GM19238 (cell line): ENCODE results near the gene CBX4.
A peak's percentile ranks its signal among the peaks of the same experiment; 100 is the strongest.

Source experiments
- DNase-seq: peaks from one replicate; pipeline ENCODE4 v3.0.0; 2011; ENCODE audit warnings: low spot score; ENCODE audit not compliant: insufficient read length

The CBX4 gene

DNA sequence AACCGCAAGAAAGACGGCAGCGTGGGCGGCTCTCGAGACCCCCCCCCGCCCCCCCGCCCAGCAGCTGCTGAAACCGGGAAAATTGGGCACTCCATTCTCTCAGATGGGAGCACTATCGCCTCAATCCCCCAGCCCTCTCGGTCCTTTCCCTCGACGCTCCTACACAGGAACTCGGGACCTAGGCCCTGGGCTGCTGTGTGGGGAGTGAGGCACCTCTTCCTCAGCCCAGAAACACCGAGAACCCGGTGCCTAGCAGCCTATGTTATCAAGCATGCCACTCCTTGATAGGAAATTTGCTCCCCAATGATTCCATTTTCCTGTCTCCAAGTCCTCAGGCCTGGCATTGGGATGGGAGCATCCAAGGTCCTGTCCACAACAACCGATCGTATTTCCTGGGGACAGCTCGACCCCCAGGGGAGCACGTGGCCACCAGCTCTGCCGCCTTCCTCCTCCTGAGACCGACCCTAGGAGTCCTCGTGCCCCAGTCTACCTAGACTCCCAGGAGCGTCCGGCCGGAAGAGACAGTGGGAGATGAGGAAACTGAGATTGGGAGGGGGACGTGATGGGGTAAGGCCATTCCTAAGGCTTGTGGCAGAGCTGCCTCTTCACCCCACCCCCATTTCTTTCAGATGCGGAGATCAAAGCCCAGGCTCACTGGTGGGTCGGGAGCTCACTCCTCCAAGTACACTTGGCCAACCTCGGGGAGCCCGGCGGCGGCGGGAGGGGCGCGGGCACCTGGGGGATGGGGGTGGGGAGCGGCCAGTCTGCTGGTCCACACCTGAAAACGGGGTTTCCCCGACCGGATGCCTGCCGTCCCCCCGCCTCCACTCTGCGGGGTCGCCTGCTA is 24.9 kb downstream of the CBX4 start:
- no peak for DNase-seq

DNA sequence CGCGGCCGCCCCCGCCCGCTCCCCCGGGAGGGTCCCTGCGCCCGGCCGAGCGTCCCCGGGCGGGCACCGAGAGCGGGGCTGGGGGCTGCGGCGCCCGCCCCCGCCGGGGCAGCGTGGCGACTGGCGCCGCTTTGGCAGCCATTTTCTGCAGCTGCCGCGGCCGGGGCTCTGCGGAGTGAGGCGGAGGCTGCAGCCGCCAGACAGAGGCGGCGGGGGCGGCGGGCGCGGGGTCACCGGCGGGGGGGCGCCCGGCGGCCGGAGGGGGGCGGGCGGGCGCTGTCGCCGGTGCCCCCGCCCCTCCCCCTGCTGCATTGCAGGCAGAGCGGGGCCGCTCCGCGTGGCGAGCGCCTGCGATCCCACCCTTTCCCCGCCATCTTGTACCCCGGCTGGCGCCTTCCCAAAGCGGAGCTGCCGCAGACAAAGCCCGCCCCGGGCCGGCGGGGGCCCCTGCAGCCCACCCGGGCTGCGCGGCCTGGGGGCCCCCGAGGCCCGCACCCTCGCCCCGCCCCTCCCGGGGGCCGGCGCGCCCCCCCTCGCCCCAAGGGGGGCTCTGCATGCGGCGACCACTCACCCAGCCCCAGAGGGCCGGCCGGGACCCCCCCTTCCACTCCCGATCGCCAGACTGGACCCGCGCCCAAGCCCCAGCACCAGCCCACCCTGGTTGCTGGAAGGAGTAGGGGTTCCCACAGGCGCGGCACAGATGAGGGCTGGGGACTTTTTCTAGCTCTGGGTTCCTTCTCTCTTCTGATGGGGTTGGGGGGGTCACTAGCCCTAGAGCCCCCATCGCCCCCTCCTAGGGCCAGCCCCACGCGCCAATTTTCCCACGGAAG is 25.7 kb downstream of the CBX4 start:
- no peak for DNase-seq

DNA sequence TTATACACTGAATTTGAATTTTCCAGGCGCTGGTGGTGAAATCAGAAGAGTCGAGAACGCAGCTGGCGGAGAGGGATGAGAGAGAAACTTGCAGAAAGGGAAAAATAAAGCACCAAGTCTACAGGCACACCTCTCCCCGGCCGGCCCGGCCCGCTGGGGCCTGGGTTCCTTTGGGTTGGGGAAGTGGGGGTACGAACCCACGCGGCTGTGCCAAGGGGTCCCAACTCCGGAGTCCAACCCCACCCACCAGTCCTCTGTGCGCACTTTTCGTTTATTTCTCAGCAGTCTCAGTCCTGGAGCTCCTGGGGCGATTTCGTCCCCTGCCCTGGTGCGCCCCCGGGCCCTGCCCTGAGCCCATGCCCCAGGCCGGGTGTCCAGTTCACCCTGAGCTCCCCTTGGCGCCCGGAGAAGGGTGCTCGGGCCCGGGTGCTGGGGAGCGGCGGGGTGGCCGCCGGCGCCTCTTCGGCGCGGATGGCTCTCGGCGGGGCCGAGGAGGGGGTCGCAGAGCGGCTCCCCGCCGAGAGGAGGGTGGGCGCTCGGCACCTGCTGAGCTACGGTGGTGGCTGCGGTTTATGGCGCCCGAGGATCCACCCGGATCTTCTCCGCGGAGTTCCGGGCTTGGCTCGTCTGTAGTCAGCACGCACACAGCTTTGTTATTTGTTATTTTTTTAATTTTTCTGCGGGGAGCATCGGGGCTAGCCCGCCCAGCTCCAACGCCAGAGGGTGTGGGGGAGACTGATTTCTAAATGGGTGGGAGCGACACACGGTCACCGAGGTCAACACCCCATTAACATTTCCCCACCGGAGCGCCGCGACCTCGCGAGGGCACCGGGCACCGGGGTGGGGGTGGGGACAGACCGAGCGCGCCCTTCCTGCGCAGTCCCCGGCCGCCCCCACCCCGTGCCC is 26.6 kb downstream of the CBX4 start:
- no peak for DNase-seq

DNA sequence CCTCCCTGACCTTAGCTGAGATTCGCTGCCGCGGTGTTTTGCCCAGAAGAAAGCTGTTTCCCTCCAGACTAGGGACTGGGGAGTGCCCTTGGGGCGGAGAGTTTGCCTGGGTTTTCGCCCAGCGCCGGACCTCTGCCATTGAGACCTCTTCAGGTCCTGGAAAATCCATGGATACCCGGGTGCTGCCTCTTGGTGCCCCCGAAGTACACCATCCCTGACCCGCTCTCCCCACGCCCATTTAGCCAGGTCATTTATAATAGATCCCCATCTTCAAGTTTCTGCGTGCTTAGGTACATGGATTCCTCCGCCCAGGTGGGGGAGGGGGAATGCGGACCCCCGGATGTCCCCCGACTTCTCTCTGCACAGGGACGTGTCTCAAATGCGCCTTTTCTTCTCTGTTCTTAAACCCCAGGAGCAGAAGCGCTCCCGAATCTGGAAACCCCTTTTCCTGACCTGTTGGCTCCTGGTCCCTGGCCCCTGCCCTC is 27.3 kb downstream of the CBX4 start:
- DNase-seq: no peak

DNA sequence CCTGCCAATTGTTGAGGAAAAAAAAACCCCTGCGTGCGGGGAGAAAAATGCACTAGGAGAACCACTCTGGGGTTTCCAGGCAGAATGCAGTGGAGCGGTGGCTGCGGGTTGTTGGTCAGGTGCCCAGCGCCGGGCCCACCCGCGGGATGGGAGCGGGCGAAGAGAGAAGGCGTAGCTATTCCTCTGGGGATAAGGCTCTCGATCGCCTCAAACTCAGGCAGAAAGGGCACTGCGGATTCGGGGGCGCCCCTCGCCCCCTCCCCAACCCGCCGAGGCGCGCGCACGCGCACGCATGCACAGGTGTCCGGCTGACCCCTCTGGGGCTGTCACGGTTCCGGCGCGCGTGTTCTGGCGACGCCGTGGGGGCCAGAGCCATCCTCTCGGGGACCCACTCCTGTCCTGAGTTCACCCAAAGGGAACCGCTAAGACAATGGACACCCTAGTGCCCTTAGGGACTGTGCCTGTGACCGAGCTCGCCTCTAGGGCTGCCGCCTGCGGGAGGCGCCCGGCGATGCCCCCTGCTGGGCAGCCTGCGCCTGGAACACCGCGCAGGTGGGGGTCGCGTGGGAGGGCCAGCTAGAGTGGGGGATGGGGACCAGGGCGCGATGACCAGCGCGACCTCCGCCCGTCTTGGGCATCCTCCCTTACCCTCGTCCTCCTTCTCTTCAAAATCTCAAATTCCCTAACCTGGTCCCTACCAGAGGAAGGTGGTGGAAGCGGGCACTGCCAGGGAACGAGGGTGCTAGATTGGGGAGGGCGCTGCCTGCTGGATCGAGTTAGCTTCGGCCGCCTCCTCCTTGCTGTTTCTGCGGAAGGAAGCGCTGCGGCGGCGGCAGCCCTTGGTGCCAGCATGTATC is 28.0 kb downstream of the CBX4 start:
- DNase-seq: no peak

DNA sequence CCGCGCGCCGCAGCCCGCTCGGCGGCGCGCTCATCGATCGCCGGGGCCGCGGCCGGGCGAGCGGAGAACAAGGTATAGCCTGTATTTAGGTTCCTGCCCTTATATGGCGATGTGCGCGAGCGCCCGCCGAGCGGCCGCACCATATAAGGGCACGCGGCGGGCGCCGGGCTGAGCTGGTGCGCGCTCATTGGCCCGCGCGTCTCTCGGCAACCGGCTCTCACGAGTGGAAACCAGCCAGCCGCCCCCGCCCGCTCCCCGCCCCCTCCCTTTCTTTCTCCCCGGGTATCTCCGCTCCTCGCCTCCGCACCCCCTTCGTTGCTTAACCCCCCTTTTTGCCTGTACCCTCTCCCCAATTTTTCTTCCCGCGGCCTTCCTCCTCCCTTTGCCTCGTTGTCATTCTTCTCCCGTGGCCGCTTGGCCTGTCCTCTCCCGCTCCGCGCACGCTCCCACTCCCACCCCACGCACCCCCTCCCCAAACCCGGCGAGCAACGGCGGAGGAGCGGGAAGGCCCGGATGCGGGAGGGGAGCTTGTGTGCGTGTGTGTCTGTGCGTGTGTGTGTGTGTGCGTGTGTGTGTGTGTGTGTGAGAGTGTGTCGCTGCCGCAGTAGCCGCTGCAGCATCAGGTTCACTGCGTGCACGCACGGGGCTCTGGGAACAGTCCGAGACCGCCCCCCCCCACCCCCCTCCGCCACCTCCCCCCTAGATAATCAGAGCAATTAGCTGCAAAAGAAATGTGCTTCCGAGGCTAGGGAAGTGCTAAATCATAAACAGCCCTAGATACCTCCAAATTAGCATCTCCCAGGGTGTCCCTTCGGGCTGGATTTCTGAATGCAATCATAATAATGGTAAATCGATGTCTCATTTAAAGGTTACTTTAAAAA is 28.9 kb downstream of the CBX4 start:
- peak; percentile 85 for DNase-seq

DNA sequence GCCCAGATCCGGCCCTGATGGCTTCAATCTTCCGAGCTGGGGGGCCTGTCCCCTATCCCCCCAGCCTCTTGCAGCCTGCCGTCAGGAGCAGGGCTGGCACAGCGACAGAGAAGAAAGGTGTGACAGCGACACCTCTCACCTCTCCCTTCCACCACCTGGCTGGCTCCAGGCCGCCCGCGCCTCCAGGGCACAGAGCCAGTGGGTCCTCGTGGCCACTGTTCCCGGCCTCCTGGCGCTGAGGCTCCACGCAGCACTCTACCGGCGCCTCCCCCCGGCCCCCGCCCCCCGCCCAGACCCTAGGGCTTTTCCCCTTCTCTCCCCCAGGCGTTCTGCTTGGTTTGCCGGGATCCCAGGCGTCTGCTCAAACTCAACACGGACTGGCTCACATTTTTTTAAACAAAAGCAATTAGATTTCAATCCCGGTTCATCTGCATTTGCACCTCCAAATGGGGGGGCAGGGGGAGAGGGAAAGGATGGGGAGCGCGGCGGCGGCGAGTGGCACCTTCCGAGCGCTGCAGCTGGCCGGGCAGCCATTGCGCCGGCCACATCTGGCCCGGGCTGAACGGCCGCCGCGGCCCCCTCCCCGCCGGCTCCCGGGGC is 29.6 kb downstream of the CBX4 start:
- DNase-seq: no peak

DNA sequence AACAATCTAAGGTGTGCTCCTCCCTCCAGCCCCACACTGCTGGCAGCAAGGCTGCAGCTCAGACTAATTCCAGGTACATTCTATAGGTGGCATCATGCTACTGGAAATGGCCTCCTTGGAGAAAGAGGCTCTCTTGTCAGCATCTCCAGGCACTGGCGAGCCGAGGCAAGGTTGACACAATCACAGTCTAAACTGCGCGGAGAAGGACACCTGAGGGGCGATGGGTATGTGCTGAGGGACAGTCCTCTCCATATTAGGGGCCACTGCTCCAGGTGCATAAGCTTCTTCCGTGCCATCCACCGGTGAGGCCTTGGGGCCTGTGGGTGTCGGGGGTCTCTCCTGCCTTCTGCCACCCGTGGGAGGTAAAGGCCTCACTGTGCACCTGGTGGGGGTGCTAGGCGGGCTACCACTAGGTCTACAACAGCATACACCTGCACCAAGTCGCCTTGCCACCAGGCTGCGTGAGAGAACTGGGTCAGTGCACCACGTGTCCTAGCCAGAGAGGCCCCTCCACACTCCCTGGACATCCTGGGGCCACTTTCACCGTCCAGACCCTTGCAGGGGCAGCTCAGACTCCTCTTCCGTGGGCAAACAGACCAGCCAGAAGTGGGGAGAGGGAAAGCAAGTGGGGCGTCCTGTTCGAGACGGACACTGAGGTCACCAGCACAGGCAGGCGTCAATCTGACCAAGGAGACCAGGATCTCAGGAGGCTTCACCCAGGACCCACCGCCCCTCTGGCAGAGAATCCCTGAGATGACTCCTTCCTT is 30.3 kb downstream of the CBX4 start:
- no peak for DNase-seq

DNA sequence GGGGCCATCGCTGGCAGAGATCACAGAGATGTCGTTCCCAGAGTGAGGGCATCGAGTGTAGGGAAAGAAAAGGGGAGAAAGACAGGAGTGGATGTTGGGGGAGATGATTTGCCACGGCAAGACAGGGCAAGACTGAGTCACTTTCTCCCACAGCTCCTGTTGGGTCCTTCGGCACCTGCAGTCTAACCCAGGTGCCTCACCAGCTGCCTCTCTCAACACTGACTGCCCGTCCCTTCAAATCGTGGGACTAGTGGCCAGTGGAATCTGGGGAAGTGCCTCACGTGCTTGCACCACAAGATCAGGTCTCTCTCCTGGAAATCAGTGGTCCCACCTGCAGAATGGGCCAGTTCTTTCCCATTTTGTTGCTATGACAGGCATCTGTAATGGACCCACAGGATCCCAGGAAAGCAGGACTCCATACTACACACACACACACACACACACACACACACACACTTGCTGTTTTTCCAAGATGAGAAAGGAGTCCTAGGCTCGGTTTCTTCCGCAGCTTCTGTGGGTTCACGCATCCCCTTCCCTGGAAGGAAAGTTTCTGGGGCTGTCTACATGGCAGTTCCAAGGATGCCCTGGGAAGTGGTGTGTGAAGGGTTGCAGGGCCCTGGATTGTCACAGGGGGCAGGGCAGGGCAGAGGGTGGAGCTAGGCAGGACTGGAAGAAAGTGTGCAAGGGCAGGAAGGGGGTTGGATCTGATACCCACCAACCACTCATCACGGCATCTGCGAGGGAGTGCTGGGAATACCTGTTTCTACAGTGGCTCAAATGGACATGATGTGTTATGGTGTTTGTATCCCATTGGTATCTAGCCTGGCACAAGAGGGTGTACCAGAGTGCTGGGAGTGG is 32.1 kb downstream of the CBX4 start:
- no peak for DNase-seq

DNA sequence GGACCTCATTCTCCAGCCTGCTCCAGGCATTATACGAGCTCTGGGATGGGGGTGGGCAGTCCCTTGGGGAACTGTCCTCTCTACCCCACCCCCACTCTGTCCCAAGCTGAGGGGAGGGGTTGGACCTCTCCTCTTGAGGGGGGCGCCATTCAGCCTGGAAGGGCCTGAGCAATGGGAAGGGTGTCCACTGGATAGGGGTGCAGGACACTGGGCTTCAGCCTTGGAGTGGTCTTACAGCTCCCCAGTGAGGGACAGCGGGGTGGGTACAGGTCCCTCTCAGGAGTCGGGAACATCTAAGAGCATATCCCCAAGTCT is 32.8 kb downstream of the CBX4 start:
- no peak for DNase-seq

DNA sequence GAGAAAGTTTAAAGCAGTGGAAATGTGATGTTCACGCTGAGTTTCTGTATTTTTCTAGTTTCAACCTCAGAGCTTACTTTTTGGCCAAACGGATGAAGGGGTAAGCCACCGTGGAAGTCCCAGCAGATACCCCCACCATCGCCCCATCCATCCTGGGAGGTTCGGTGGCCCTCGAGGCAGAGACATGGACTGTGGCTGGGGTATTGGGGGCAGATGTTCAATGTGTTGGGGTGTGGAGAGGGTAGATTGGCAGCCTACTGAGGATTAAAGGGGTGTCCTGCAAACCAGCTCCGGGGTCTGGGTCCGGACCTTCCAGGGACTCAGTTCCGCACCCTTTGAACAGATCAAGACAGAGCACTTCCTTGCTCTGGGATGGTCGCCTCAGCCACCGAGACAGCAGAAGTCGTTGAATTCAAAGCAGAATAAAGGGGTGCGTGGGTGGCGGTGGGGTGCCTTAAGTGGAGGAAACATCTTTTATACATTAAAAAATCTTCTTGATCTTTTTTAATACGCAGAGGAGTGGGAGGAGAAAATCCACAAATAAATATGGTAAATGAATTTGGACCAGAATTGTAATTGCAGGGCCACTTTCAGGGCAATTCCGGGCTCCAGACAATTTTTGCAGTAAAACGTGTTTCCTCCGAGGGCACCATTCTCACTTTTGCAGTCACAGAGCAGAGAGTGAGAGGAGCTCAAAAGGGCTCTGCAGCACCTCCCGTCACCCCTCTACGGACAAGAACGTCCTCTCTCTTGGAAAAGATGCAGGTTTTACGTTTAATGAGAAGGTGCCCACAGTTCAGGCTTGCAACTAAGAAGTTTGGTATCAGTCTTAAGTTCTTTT is 34.2 kb downstream of the CBX4 start:
- DNase-seq: no peak

DNA sequence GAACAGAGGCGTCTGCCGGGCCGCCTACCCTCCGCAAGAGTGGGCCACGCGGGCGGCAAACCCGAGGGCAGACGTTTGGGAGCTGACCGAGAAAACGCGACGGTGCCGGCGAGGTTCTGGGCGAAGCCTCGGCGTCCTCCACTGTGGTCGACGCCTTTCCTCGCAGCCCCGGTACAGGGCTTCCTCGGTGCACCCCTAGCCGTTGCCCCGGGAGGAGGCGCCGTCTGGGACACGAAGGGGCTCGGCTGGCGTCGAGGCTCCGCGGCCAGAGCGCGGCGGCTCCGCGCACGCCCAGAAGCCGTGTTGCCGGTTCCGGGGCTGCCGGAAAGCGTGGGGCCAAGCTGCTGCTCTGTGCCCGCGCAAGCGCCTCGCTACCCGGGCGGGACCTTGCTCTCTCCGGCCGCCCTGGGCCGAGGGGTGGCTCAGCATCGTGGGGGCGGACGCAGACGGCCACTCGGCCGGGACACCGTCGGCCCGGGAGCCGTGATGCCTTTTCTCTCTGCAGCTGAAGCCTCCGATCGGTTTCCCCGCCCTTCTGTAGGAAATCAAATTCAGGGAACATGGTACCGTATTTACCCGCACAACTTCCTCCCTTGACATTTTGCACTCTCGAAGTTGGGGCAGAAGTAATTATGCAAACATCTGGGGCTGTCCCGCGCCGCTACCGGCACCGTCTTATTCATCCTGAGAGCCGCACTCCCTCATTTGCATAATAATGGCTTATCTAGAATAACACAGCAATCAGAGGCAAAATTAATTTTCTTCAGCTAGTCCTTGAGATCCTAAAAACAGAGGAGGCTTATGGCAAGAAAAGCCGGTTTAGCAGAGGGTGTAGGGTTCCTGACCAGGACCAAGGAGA is 35.0 kb downstream of the CBX4 start:
- peak; percentile 70 for DNase-seq

DNA sequence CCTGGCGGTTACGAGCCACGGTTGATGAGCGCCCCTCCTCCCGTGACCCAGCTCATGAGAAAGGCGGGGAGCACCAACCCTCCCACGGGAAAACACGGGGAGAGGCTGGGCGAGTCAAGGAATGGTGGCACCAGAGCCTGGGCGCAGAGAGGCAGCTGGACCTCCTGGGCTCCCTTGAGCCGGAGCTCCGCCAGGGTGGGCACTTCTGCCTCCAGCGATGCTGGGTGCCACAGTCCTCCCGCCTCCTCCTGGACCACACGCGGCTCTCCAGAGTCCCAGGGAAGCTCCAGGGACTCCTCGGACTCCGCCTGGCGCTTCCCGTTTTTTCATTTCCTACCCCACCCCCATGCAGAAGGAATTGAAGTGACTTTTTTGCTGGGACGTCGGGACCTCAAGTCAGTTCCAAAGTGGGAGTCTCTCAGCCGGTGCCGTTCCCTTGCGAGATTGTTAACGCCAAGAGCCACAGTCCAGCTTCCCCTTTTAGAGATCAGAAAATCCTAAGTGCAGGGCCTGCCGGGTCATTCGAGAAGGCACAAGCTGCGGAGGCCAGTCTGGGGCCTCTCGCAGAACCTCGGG is 35.7 kb downstream of the CBX4 start:
- DNase-seq: no peak

DNA sequence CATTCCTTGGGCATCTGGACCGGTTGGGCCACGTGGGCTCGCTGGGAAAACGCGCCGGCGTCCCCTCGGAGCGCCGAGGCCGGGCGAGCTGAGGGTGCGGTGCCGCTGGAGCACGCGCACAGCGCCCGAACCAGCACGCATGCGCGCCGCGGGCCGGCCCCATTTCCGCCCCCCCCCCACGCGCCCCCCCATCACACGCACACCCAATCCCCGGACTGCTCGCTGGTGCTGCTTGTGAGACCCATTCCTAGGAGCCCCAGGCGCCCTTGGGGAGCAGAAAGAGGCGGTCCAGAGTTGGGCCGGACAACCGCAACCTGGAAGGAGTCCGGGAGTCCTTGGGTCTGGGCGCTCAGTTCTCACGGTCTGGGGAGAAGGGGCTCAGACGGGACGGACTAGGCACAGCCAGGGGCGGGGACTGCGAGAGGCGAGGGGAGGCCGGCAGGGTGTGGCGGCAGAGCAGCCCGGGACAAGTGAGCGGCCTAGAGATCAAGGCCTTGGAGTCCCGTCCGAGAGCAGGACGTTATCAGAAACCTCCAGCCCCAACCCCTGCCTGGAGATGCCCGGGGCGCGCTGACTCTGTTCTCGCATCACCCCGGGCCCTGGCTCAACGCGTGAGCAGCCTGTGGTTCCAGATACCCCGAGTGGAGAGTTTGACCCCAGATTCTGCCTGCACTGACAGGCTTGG is 36.4 kb downstream of the CBX4 start:
- no peak for DNase-seq
